Measurements from ENCODE around the gene SMAP2. TPM values are rescaled to one million over a fixed set of nuclear protein-coding genes. Genes with fewer than 3 reads are reported as not detected.

Gene SMAP2
- total and polyA plus RNA-seq, 7 donors, result 6.9 to 35.0 (median 18.0) TPM

- H3K4me3 ChIP-seq, result peak overlapping the region; percentile 13
- no peaks in the 10 kb centered on the region for H3K9me3 ChIP-seq
- TF ChIP-seq, protein P1, sequence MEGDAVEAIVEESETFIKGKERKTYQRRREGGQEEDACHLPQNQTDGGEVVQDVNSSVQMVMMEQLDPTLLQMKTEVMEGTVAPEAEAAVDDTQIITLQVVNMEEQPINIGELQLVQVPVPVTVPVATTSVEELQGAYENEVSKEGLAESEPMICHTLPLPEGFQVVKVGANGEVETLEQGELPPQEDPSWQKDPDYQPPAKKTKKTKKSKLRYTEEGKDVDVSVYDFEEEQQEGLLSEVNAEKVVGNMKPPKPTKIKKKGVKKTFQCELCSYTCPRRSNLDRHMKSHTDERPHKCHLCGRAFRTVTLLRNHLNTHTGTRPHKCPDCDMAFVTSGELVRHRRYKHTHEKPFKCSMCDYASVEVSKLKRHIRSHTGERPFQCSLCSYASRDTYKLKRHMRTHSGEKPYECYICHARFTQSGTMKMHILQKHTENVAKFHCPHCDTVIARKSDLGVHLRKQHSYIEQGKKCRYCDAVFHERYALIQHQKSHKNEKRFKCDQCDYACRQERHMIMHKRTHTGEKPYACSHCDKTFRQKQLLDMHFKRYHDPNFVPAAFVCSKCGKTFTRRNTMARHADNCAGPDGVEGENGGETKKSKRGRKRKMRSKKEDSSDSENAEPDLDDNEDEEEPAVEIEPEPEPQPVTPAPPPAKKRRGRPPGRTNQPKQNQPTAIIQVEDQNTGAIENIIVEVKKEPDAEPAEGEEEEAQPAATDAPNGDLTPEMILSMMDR (IDR thresholded peaks at IDR 0.05), result peak; percentile 88
- H3K36me3 ChIP-seq (ENCODE audit: insufficient read depth in 1 of 2, low read depth in 1 of 2), result peaks cover 0 to 20% of the 10 kb centered on the region in 2 donors
- H3K4me1 ChIP-seq, result no peaks in the 10 kb centered on the region
- no peaks in the 10 kb centered on the region for H3K27me3 ChIP-seq (ENCODE audit: insufficient read depth in 3 of 3, low read length in 2 of 3)
- H3K27ac ChIP-seq, result no peak overlapping the region
- WGBS, 3 donors, result 48 to 53% (median 49%) methylated on average over 11 of the region's 11 CpGs
- ATAC-seq, result peak in 2 of 4 donors; percentile 67 to 77
- intact Hi-C loops (cut with DNase I), result loop anchor here (2.0 to 5.0 kb wide), 3 partner anchors 68 to 260 kb away; no protein-coding TSS in a partner anchor
- no peak for DNase-seq
Measured at GRCh38 chr1:40404670-40405462, 31.3 kb downstream of the SMAP2 start.

DNA sequence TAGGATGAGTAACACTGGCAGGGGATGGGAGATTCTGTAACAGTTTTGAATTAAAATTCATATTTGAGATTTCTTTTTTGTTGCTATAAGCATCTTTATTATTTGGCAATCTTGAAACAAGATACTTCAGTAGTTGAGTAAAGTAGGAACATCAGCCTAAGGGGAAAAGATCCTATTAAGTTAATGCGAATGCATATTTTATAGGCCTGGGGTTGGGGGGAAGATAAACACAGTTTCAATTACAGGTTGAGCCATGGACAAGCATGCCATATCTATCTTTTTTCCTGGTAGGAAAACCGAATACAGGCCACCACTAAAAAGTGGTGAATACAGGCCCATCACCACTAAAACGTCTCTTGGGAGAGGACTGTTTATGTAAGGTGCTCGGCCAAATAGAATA lies 32.3 kb downstream of the SMAP2 start:
- DNase-seq (no peak), ATAC-seq (no peak)
- intact Hi-C loops (cut with DNase I), result loop anchor here (2.0 to 5.0 kb wide), 2 partner anchors 69 to 261 kb away; no protein-coding TSS in a partner anchor
- Histone ChIP-seq H3K4me1 (no peaks in the 10 kb centered on the region), H3K36me3 (ENCODE audit: insufficient read depth in 1 of 2, low read depth in 1 of 2) (peaks cover 0 to 23% of the 10 kb centered on the region in 2 donors), H3K9me3 (no peaks in the 10 kb centered on the region), H3K27ac (no peak overlapping the region), H3K4me3 (no peak overlapping the region), H3K27me3 (ENCODE audit: insufficient read depth in 3 of 3, low read length in 2 of 3) (no peaks in the 10 kb centered on the region)
- TF ChIP-seq, protein P1 (IDR thresholded peaks at IDR 0.05), result no peak
- 74 to 77% (median 76%) methylated on average over 4 of the region's 4 CpGs for WGBS, 3 donors

- Histone ChIP-seq H3K27me3 (ENCODE audit: insufficient read depth in 3 of 3, low read length in 2 of 3) (no peaks in the 10 kb centered on the region), H3K4me1 (no peaks in the 10 kb centered on the region), H3K4me3 (no peak overlapping the region), H3K9me3 (no peaks in the 10 kb centered on the region), H3K36me3 (ENCODE audit: insufficient read depth in 1 of 2, low read depth in 1 of 2) (peaks cover 0 to 28% of the 10 kb centered on the region in 2 donors), H3K27ac (no peak overlapping the region)
- TF ChIP-seq, protein P1 (IDR thresholded peaks at IDR 0.05), result no peak
- intact Hi-C loops (cut with DNase I), result loop anchor here in 1 of 2 donors (5.0 kb wide), 1 partner anchor 70 kb away; no protein-coding TSS in a partner anchor
- ATAC-seq, result no peak
- no peak for DNase-seq
Measured at GRCh38 chr1:40407453-40407852, 33.9 kb downstream of the SMAP2 start.

- Histone ChIP-seq H3K9me3 (no peaks in the 10 kb centered on the region), H3K36me3 (ENCODE audit: insufficient read depth in 1 of 2, low read depth in 1 of 2) (peaks cover 0 to 44% of the 10 kb centered on the region in 2 donors), H3K4me1 (no peaks in the 10 kb centered on the region), H3K27me3 (ENCODE audit: insufficient read depth in 3 of 3, low read length in 2 of 3) (no peaks in the 10 kb centered on the region), H3K4me3 (no peak overlapping the region), H3K27ac (no peak overlapping the region)
- TF ChIP-seq, protein P1 (IDR thresholded peaks at IDR 0.05), result no peak
- intact Hi-C loops (cut with DNase I), result loop anchor here in 1 of 2 donors (5.0 kb wide), 1 partner anchor 72 kb away; no protein-coding TSS in a partner anchor
- no peak for ATAC-seq
- WGBS, 3 donors, result 81 to 90% (median 88%) methylated on average over 4 of the region's 4 CpGs
- no peak for DNase-seq
Measured at GRCh38 chr1:40409467-40409866, 35.9 kb downstream of the SMAP2 start.

Data from psoas muscle (tissue), 8 donors.